Fibroblast of skin of left quadriceps (primary cell): ENCODE data around the gene BLID.
A peak's percentile ranks its signal among the peaks of the same experiment; 100 is the strongest.

ENCODE experiments used
- DNase-seq, 2 experiments: peaks; one replicate each; pipeline ENCODE4 v3.0.0-alpha.2; 2013; ENCODE audit warnings: low read depth in 2 of 2

The BLID gene

DNA sequence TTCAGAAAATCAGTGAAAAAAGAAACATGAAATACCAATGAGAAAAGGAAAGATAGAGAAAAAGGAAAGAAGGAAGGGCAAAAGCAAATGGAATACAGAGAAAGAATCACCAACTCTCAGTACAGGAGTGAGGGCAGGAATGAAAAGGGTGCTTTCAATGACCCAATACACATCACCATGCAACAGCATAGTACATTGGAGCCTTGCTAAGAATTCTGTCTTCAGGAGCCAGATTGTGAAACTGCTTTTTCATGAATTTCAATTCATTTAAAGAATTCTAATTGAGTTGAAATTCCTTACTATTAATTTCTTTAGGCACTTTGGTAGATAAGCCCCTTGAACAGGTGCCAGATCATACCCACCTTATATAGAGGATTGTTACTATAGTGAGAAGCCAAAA is 34.9 kb downstream of the BLID start:
- no peak for DNase-seq

DNA sequence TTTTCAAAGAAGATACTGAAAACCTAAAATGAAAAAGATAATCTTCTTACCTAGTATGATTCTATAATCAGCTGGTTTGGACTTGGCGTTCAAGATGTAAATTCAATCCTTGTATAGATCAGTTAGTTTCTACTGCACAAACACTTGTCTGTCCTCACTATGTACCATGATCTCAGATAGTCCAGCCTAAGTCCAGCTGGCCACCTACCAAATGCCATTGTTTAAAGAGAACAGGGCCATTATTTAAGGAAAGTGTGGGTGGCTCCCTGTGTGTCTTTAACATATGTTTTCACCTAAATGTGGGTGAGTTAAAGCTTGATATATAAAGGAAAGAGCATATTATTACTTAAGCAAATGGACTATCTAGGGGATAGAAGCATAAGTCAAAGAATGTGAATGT is 38.6 kb downstream of the BLID start:
- DNase-seq = no peak

DNA sequence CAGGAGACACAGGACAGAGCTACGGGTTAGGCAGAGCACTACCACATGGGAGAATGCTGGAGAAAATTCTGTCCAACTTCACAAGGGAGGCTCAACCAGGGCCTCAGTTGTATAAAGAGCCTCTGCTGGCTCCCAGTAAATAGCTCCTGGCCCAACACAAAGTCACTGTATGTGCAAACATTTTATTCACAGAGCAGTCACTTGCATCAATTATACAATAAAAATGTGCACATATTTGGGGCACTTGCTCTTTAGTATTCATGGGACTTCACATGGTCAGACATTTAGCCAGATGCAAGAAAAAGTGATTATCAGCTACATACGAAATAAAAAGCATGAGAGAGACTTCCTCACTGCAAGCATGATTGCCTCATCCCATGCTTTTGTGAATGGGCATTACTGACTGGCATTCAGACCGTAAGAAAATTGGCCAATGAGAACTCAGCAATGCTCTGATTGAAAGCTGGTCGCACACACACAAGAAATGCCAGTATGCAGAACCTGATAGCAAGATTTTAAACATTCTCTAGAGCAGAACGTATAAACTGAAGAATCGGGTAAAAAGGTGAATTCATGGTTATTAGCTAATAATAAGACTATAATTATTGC is 39.4 kb downstream of the BLID start:
- no peak for DNase-seq

- no peak for DNase-seq
These were observed 41.0 kb downstream of the BLID start for GRCh38 chr11:122075016-122075415.

DNA sequence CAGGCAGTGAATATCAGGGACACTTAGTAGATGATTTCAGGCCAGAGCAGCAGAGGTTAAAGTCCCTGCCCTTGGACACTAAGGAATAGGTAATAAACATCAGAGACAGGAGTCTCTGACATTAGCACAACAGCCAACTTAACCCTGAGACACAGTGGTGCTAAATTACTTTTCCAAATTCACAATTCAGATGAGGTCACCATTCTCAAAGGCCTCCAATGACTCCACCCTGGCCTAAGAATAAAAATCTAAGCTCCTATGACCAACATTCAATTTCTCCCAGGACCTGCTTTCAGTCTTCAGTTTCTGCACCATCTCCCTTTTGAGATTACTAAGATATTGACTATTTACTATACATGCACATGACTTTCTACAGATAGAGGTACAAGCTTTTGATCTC is 42.0 kb downstream of the BLID start:
- no peak for DNase-seq

DNA sequence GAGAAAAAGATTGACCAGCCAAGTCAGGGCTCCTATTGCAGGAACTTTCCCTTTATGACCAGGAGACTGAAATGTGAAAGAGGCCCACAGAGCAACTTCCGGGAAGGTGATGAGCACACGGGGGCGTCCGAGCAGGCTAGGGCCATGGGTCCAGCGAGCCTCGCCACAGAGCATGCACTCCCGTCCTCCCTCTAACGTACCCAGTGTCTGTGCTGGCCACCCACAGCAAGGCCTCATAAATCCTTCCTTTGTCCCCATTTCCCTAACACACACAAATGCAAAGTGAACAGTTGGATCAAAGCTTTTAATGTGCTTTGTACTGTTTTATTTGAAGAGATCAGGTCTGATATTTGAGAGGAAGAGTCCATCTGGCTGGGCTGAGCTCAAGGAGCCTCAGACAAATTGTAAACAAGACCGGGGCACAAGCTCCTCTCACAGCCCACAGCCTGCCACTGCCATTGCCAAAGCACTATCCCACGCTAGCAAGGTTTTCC is 44.3 kb downstream of the BLID start:
- DNase-seq = no peak

DNA sequence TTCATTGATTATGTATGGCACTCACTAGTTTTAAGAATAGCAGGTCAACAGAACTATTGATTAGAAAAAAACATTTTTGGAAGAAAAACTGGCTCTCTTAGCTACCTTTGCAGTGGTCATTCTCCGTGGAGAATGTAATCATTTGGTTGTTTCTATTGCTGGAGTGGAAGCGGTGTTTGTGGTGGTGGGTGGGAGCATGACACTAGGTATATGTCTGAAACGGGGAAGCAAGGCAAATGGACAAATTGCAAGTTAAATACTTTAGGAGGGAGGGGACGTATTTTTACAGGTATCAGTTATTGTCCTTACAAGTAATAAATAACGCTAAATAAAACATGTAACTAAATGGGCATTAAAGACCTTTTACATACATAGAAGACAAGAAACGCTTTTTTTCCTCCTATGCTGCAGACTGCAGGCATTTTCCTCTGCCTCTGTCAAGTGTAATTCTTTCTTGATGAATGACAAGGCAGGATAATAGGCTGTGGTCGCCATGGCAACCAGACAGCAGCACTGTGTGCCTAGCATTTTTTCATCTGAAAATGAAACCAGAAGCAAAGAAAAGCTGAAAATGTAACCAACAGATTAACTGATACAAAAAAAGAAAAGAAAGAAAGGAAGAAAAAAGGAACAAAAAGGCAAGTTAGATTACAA is 46.2 kb downstream of the BLID start:
- DNase-seq = peak; percentile 71 to 76

DNA sequence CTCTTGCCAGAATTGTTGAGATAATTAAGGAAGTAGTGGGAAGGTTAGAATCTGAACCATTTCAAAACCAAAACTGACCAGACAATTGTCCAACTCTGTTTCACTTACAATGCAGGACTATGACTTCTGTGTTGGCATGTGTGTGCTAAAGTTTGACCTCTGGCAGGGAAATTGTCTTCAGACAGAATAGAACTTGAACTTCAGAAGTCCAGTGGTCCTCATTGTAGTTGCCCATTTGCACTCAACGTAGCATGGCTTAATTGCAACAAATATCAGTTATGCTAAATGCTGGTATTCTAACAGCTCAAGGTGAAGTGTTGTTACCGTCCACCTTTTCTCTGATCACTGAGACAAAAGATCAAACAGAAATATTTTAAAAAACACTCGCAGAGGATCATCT is 47.2 kb downstream of the BLID start:
- no peak for DNase-seq

- DNase-seq = peak; percentile 61 to 66
These were observed 47.9 kb downstream of the BLID start for GRCh38 chr11:122068141-122068540.
